ENCODE data around the gene PTPRN2. TPM values are rescaled to one million over a fixed set of nuclear protein-coding genes. Genes with fewer than 3 reads are reported as not detected.

PTPRN2 gene
- total RNA-seq, 1 donor from 2014 or later = 0.41 TPM

GRCh38 chr7:157537056-157537455, 1050.6 kb downstream of the PTPRN2 start:
- DNase-seq (ENCODE audit: low spot score) = no peak
- peaks cover 13% of the 10 kb centered on the region for H3K9me3 Mint-ChIP-seq
- peaks cover 19% of the 10 kb centered on the region for H3K27me3 Mint-ChIP-seq (ENCODE audit: insufficient read depth)

GRCh38 chr7:157532068-157532467, 1055.6 kb downstream of the PTPRN2 start:
- DNase-seq (ENCODE audit: low spot score) = no peak
- Mint-ChIP-seq H3K4me3 (no peak overlapping the region), H3K36me3 (ENCODE audit: low read depth) (peaks cover 4% of the 10 kb centered on the region), H3K27ac (no peak overlapping the region), H3K9me3 (peaks cover 19% of the 10 kb centered on the region), H3K4me1 (ENCODE audit: low read depth) (no peaks in the 10 kb centered on the region), H3K27me3 (ENCODE audit: insufficient read depth) (peaks cover 23% of the 10 kb centered on the region)
- intact Hi-C loops (cut with micrococcal nuclease) = no loop called here

More at GRCh38 chr7:157537056-157537455, 1050.6 kb downstream of the PTPRN2 start:
- H3K27ac Mint-ChIP-seq = no peak overlapping the region
- peaks cover 2% of the 10 kb centered on the region for H3K36me3 Mint-ChIP-seq (ENCODE audit: low read depth)
- no peak overlapping the region for H3K4me3 Mint-ChIP-seq
- intact Hi-C loops (cut with micrococcal nuclease) = no loop called here
- H3K4me1 Mint-ChIP-seq (ENCODE audit: low read depth) = no peaks in the 10 kb centered on the region

GRCh38 chr7:157529768-157530560, 1057.7 kb downstream of the PTPRN2 start:
- no peak overlapping the region for H3K27ac Mint-ChIP-seq
- intact Hi-C loops (cut with micrococcal nuclease) = no loop called here
- H3K9me3 Mint-ChIP-seq = peaks cover 19% of the 10 kb centered on the region
- H3K36me3 Mint-ChIP-seq (ENCODE audit: low read depth) = peaks cover 4% of the 10 kb centered on the region
- no peak for DNase-seq (ENCODE audit: low spot score)
- H3K4me3 Mint-ChIP-seq = no peak overlapping the region
- H3K27me3 Mint-ChIP-seq (ENCODE audit: insufficient read depth) = peaks cover 23% of the 10 kb centered on the region
- no peaks in the 10 kb centered on the region for H3K4me1 Mint-ChIP-seq (ENCODE audit: low read depth)

GRCh38 chr7:157528785-157529341, 1058.8 kb downstream of the PTPRN2 start:
- intact Hi-C loops (cut with micrococcal nuclease) = no loop called here
- no peak for DNase-seq (ENCODE audit: low spot score)
- H3K4me3 Mint-ChIP-seq = no peak overlapping the region
- H3K4me1 Mint-ChIP-seq (ENCODE audit: low read depth) = no peaks in the 10 kb centered on the region
- H3K27me3 Mint-ChIP-seq (ENCODE audit: insufficient read depth) = peaks cover 28% of the 10 kb centered on the region
- H3K27ac Mint-ChIP-seq = no peak overlapping the region
- peaks cover 19% of the 10 kb centered on the region for H3K9me3 Mint-ChIP-seq
- H3K36me3 Mint-ChIP-seq (ENCODE audit: low read depth) = peaks cover 4% of the 10 kb centered on the region

GRCh38 chr7:157527686-157528085, 1059.9 kb downstream of the PTPRN2 start:
- peaks cover 2% of the 10 kb centered on the region for H3K36me3 Mint-ChIP-seq (ENCODE audit: low read depth)
- intact Hi-C loops (cut with micrococcal nuclease) = no loop called here
- peaks cover 12% of the 10 kb centered on the region for H3K9me3 Mint-ChIP-seq
- H3K4me3 Mint-ChIP-seq = no peak overlapping the region
- no peak overlapping the region for H3K27ac Mint-ChIP-seq
- no peak for DNase-seq (ENCODE audit: low spot score)
- H3K27me3 Mint-ChIP-seq (ENCODE audit: insufficient read depth) = peaks cover 25% of the 10 kb centered on the region
- H3K4me1 Mint-ChIP-seq (ENCODE audit: low read depth) = no peaks in the 10 kb centered on the region

GRCh38 chr7:157526913-157527634, 1060.5 kb downstream of the PTPRN2 start:
- Mint-ChIP-seq H3K27ac (no peak overlapping the region), H3K27me3 (ENCODE audit: insufficient read depth) (peaks cover 20% of the 10 kb centered on the region), H3K4me3 (no peak overlapping the region), H3K36me3 (ENCODE audit: low read depth) (peaks cover 2% of the 10 kb centered on the region), H3K9me3 (peaks cover 6% of the 10 kb centered on the region), H3K4me1 (ENCODE audit: low read depth) (no peaks in the 10 kb centered on the region)
- DNase-seq (ENCODE audit: low spot score) = no peak
- intact Hi-C loops (cut with micrococcal nuclease) = no loop called here

GRCh38 chr7:157526005-157526912, 1061.4 kb downstream of the PTPRN2 start:
- intact Hi-C loops (cut with micrococcal nuclease) = no loop called here
- DNase-seq (ENCODE audit: low spot score) = no peak
- no peak overlapping the region for H3K27ac Mint-ChIP-seq
- no peaks in the 10 kb centered on the region for H3K9me3 Mint-ChIP-seq
- H3K4me1 Mint-ChIP-seq (ENCODE audit: low read depth) = no peaks in the 10 kb centered on the region
- no peaks in the 10 kb centered on the region for H3K36me3 Mint-ChIP-seq (ENCODE audit: low read depth)
- H3K27me3 Mint-ChIP-seq (ENCODE audit: insufficient read depth) = peaks cover 17% of the 10 kb centered on the region
- no peak overlapping the region for H3K4me3 Mint-ChIP-seq

GRCh38 chr7:157525491-157525915, 1062.1 kb downstream of the PTPRN2 start:
- no peak for DNase-seq (ENCODE audit: low spot score)
- Mint-ChIP-seq H3K4me1 (ENCODE audit: low read depth) (no peaks in the 10 kb centered on the region), H3K4me3 (no peak overlapping the region), H3K36me3 (ENCODE audit: low read depth) (no peaks in the 10 kb centered on the region), H3K27me3 (ENCODE audit: insufficient read depth) (peaks cover 13% of the 10 kb centered on the region), H3K9me3 (no peaks in the 10 kb centered on the region), H3K27ac (no peak overlapping the region)
- intact Hi-C loops (cut with micrococcal nuclease) = no loop called here

- Mint-ChIP-seq H3K27me3 (ENCODE audit: insufficient read depth) (peaks cover 13% of the 10 kb centered on the region), H3K27ac (no peak overlapping the region)
- intact Hi-C loops (cut with micrococcal nuclease) = no loop called here
These were observed 1062.9 kb downstream of the PTPRN2 start for GRCh38 chr7:157524731-157525130.

GRCh38 chr7:157523766-157524421, 1063.7 kb downstream of the PTPRN2 start:
- peaks cover 13% of the 10 kb centered on the region for H3K27me3 Mint-ChIP-seq (ENCODE audit: insufficient read depth)
- no peaks in the 10 kb centered on the region for H3K36me3 Mint-ChIP-seq (ENCODE audit: low read depth)
- no peaks in the 10 kb centered on the region for H3K9me3 Mint-ChIP-seq
- no peak for DNase-seq (ENCODE audit: low spot score)
- no peak overlapping the region for H3K27ac Mint-ChIP-seq
- intact Hi-C loops (cut with micrococcal nuclease) = no loop called here
- H3K4me3 Mint-ChIP-seq = no peak overlapping the region
- H3K4me1 Mint-ChIP-seq (ENCODE audit: low read depth) = no peaks in the 10 kb centered on the region

More at GRCh38 chr7:157524731-157525130, 1062.9 kb downstream of the PTPRN2 start:
- no peak for DNase-seq (ENCODE audit: low spot score)
- H3K4me3 Mint-ChIP-seq = no peak overlapping the region
- H3K36me3 Mint-ChIP-seq (ENCODE audit: low read depth) = no peaks in the 10 kb centered on the region
- H3K9me3 Mint-ChIP-seq = no peaks in the 10 kb centered on the region
- no peaks in the 10 kb centered on the region for H3K4me1 Mint-ChIP-seq (ENCODE audit: low read depth)

GRCh38 chr7:157523371-157523765, 1064.3 kb downstream of the PTPRN2 start:
- peaks cover 13% of the 10 kb centered on the region for H3K27me3 Mint-ChIP-seq (ENCODE audit: insufficient read depth)
- H3K4me1 Mint-ChIP-seq (ENCODE audit: low read depth) = no peaks in the 10 kb centered on the region
- no peaks in the 10 kb centered on the region for H3K36me3 Mint-ChIP-seq (ENCODE audit: low read depth)
- H3K27ac Mint-ChIP-seq = no peak overlapping the region
- no peak for DNase-seq (ENCODE audit: low spot score)
- intact Hi-C loops (cut with micrococcal nuclease) = no loop called here
- H3K9me3 Mint-ChIP-seq = no peaks in the 10 kb centered on the region
- no peak overlapping the region for H3K4me3 Mint-ChIP-seq

GRCh38 chr7:157522954-157523353, 1064.7 kb downstream of the PTPRN2 start:
- H3K9me3 Mint-ChIP-seq = no peaks in the 10 kb centered on the region
- no peaks in the 10 kb centered on the region for H3K36me3 Mint-ChIP-seq (ENCODE audit: low read depth)
- intact Hi-C loops (cut with micrococcal nuclease) = no loop called here
- peaks cover 13% of the 10 kb centered on the region for H3K27me3 Mint-ChIP-seq (ENCODE audit: insufficient read depth)
- no peak for DNase-seq (ENCODE audit: low spot score)
- no peak overlapping the region for H3K4me3 Mint-ChIP-seq
- no peaks in the 10 kb centered on the region for H3K4me1 Mint-ChIP-seq (ENCODE audit: low read depth)
- H3K27ac Mint-ChIP-seq = no peak overlapping the region

Data from activated T-helper 1 cell treated with anti-CD3 and anti-CD28 coated beads, Interleukin-12 subunit alpha, Interleukin-12 subunit beta, Interleukin-2, Interleukin-4 antibody, amounts not matched to agents 30 ng/mL and 10 ng/mL and 1 ng/mL, durations not matched to agents 14 hours and 24 hours and 36 hours (primary cell).